Endothelial cell of umbilical vein (primary cell): ENCODE results near the gene NELFCD. TPM values are rescaled to one million over a fixed set of nuclear protein-coding genes. Genes with fewer than 3 reads are reported as not detected.

Experiments used
- BruUV-seq: library from RNA; stranded (reverse); fragments of 400-500 nt; replicated peaks from 2 replicates; lab custom pipeline; 2021; lab: Mats Ljungman, UMichigan
- CTCF ChIA-PET: fragments of 300-600, 350-600 bp; sonication (Branson Sonifier 250); formaldehyde crosslinking; loops from one replicate; lab custom pipeline; 2021; ENCODE audit warnings: antibody characterized with exemption, inconsistent platforms; lab: Charles Lee
- POLR2A ChIA-PET: fragments of 300-600, 350-600 bp; sonication (Branson Sonifier 250); formaldehyde crosslinking; loops from one replicate; lab custom pipeline; 2021; ENCODE audit warnings: antibody characterized with exemption, inconsistent platforms; lab: Charles Lee
- DNase-seq: peaks from one replicate; pipeline ENCODE4 v3.0.0-alpha.2; 2011; ENCODE audit warnings: low read depth, low spot score
- FAIRE-seq: peaks from 2 replicates; lab custom pipeline; 2011; peaks lifted over from hg19 to GRCh38; lab: Jason Lieb, UNC
- H2AFZ ChIP-seq: 2 replicates; pipeline ENCODE4 v1.6.0; 2012; ENCODE audit warnings: low read depth, low read length, control low read depth, inconsistent platforms
- H3K27ac ChIP-seq: 2 replicates; pipeline ENCODE4 v1.5.1; 2011; ENCODE audit warnings: low read depth, mild to moderate bottlenecking, control low read depth, low read length, moderate library complexity; ENCODE audit not compliant: insufficient read depth
- H3K27me3 ChIP-seq, 2 experiments: 2 replicates each; pipeline versions ENCODE4 v1.6.0 to v1.6.1; 2011; ENCODE audit warnings: low read length in 2 of 2, mixed read lengths in 1 of 2; ENCODE audit not compliant: control insufficient read depth in 2 of 2, insufficient read depth in 2 of 2
- H3K36me3 ChIP-seq, 2 experiments: 2 replicates in 1 of 2; 3 replicates in 1 of 2; pipeline ENCODE4 v1.5.1; 2011; ENCODE audit warnings: low read length in 2 of 2, mild to moderate bottlenecking in 1 of 2, moderate library complexity in 1 of 2; ENCODE audit not compliant: control insufficient read depth in 2 of 2, insufficient read depth in 2 of 2; ENCODE audit errors: extremely low read depth in 1 of 2
- H3K4me1 ChIP-seq: 3 replicates; pipeline ENCODE4 v1.5.1; 2011; ENCODE audit warnings: mild to moderate bottlenecking, low read length; ENCODE audit not compliant: control insufficient read depth, insufficient read depth; ENCODE audit errors: extremely low read depth
- H3K4me2 ChIP-seq: 2 replicates; pipeline ENCODE4 v1.6.1; 2011; ENCODE audit warnings: low read length, control low read depth, mixed read lengths; ENCODE audit not compliant: insufficient read depth
- H3K4me3 ChIP-seq, 3 experiments: fragments of 200-600 bp in 1 of 3; sonication (generic), shearing (Covaris generic) in 1 of 3; replicated peaks in 1 of 3; 2 replicates each; pipeline ENCODE4 v1.5.1; 2011 to 2016; ENCODE audit warnings: control low read depth in 3 of 3, low read length in 3 of 3, mild to moderate bottlenecking in 2 of 3, inconsistent platforms in 1 of 3, low read depth in 1 of 3, moderate library complexity in 1 of 3; ENCODE audit not compliant: insufficient read depth in 1 of 3
- H3K79me2 ChIP-seq: 2 replicates; pipeline ENCODE4 v1.6.0; 2012; ENCODE audit warnings: low read length, inconsistent platforms; ENCODE audit not compliant: control insufficient read depth, insufficient read depth
- H3K9ac ChIP-seq: replicated peaks from 2 replicates; pipeline ENCODE3; 2011; ENCODE audit warnings: low read length, control low read depth; ENCODE audit not compliant: insufficient read depth; ENCODE audit errors: extremely low read depth
- H3K9me1 ChIP-seq: replicated peaks from 3 replicates; pipeline ENCODE4 v1.6.0; 2011; ENCODE audit warnings: mild to moderate bottlenecking, low read length; ENCODE audit not compliant: control insufficient read depth, insufficient read depth; ENCODE audit errors: extremely low read depth
- H3K9me3 ChIP-seq: replicated peaks from 2 replicates; pipeline ENCODE4 v1.5.1; 2012; ENCODE audit warnings: low read length, inconsistent platforms; ENCODE audit not compliant: control insufficient read depth, insufficient read depth
- H4K20me1 ChIP-seq: replicated peaks from 2 replicates; pipeline ENCODE3; 2011; ENCODE audit warnings: mild to moderate bottlenecking, low read length; ENCODE audit not compliant: control insufficient read depth, insufficient read depth; ENCODE audit errors: extremely low read depth
- CTCF ChIP-seq, 2 donors: IDR thresholded peaks; 1 replicate in 1 of 2; 2 replicates in 1 of 2; pipeline ENCODE4 v1.5.1; 2011; ENCODE audit warnings: low read length in 2 of 2, mild to moderate bottlenecking in 2 of 2, moderate library complexity in 2 of 2, control low read depth in 1 of 2, inconsistent platforms in 1 of 2, low read depth in 1 of 2; ENCODE audit not compliant: insufficient read depth in 1 of 2; ENCODE audit errors: extremely low read depth in 1 of 2
- EZH2 ChIP-seq: IDR thresholded peaks from 2 replicates; pipeline ENCODE4 v1.6.1; 2012; ENCODE audit warnings: borderline replicate concordance, low read depth, mild to moderate bottlenecking, moderate library complexity, low read length, inconsistent platforms; ENCODE audit not compliant: severe bottlenecking
- FOS ChIP-seq: IDR thresholded peaks from 2 replicates; pipeline ENCODE4 v1.6.1; 2011; ENCODE audit warnings: mild to moderate bottlenecking, low read length, moderate library complexity, borderline replicate concordance; ENCODE audit not compliant: insufficient read depth
- GATA2 ChIP-seq: IDR thresholded peaks from 2 replicates; pipeline ENCODE4 v1.7.0; 2011; ENCODE audit warnings: low read depth, mild to moderate bottlenecking, moderate library complexity, mixed read lengths, low read length; ENCODE audit not compliant: insufficient read length, insufficient read depth
- JUN ChIP-seq: IDR thresholded peaks from 2 replicates; pipeline ENCODE4 v1.6.1; 2011; ENCODE audit warnings: borderline replicate concordance, low read depth; ENCODE audit not compliant: insufficient read length, insufficient read depth
- MYC ChIP-seq: IDR thresholded peaks from one replicate; pipeline ENCODE4 v1.6.1; 2011; ENCODE audit warnings: mild to moderate bottlenecking, low read depth, low read length
- POLR2A ChIP-seq: IDR thresholded peaks from 2 replicates; pipeline ENCODE4 v1.6.1; 2012; ENCODE audit warnings: low read depth, mild to moderate bottlenecking, control low read depth, low read length
- POLR2AphosphoS5 ChIP-seq: IDR thresholded peaks from 2 replicates; pipeline ENCODE4 v1.6.1; 2012; ENCODE audit warnings: low read depth, mild to moderate bottlenecking, control low read depth, low read length, moderate library complexity; ENCODE audit not compliant: insufficient read depth
- dilution Hi-C: fragments of 300-500 bp; cut with MboI; formaldehyde crosslinking; loops from one replicate; pipeline ENCODE4 v1.15.0; 2019; ENCODE audit warnings: low sequenced_read_pairs; ENCODE audit not compliant: extremely low pct_ligation_motif_present
- intact Hi-C: fragments of 100-400 bp; cut with micrococcal nuclease; formaldehyde crosslinking; loops from one replicate; pipeline ENCODE4 v1.10.0; 2022
- polyA plus RNA-seq, 4 experiments: library from polyadenylated mRNA; depleted of rRNA in 3 of 4; stranded (reverse) in 3 of 4; unstranded in 1 of 4; fragments of >200 nt; gene quantifications; 2 replicates each; pipeline versions ENCODE4 v1.2.1 to v1.2.3, GENCODE V29; 2011 to 2012; ENCODE audit warnings: missing spikeins in 1 of 4
- total RNA-seq: library from RNA; stranded (reverse); gene quantifications from 2 replicates; pipeline ENCODE4 v1.2.3, GENCODE V29; 2021
- TF ChIP-seq, protein P1 (sequence below): IDR thresholded peaks from 2 replicates; pipeline ENCODE4 v1.6.1; 2011; ENCODE audit not compliant: insufficient read depth, insufficient read length

NELFCD gene
- total and polyA plus RNA-seq, 2 donors (not counting 3 experiments of a cell fraction or from before 2014, with no cell fraction given) = 90.1 to 92.5 TPM

GRCh38 chr20:58965270-58966064 is 15.6 kb upstream of the NELFCD start:
- H3K27ac ChIP-seq = no peak overlapping the region
- peaks cover 2% of the 10 kb centered on the region in 2 experiments for H3K27me3 ChIP-seq
- no peak overlapping the region for H2AFZ ChIP-seq
- no peak overlapping the region for H3K9ac ChIP-seq
- dilution Hi-C loops = no loop called here
- H3K4me1 ChIP-seq = no peaks in the 10 kb centered on the region
- peak; percentile 37 for FAIRE-seq
- no peaks in the 10 kb centered on the region for H3K79me2 ChIP-seq
- H3K4me2 ChIP-seq = no peak overlapping the region
- no peak for DNase-seq
- H3K9me3 ChIP-seq = no peaks in the 10 kb centered on the region
- no peak overlapping the region for H3K4me3 ChIP-seq
- TF ChIP-seq POLR2AphosphoS5 (no peak), GATA2 (no peak), CTCF (IDR thresholded peaks at IDR 0.05; ENCODE audit: extremely low read depth in 1 of 2, insufficient read depth in 1 of 2, low read depth in 1 of 2, low read length in 2 of 2) (no peak), FOS (no peak), EZH2 (no peak), JUN (no peak), MYC (no peak), POLR2A (no peak)
- TF ChIP-seq, protein P1, sequence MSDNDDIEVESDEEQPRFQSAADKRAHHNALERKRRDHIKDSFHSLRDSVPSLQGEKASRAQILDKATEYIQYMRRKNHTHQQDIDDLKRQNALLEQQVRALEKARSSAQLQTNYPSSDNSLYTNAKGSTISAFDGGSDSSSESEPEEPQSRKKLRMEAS = no peak
- no TSS peak for BruUV-seq
- H3K9me1 ChIP-seq = no peaks in the 10 kb centered on the region
- POLR2A ChIA-PET = no interaction called here
- no peaks in the 10 kb centered on the region for H3K36me3 ChIP-seq
- CTCF ChIA-PET = no interaction called here
- H4K20me1 ChIP-seq = no peaks in the 10 kb centered on the region
- intact Hi-C loops = no loop called here
